ENCODE data around the gene SLC1A7.

- no peak for TF ChIP-seq POLR2A (IDR thresholded peaks at IDR 0.05; ENCODE audit: low read depth, low read length)
- TF ChIP-seq POLR2AphosphoS5 (IDR thresholded peaks at IDR 0.05; ENCODE audit: low read depth, low read length): no peak
- TF ChIP-seq TAF1 (IDR thresholded peaks at IDR 0.05; ENCODE audit: borderline replicate concordance, low read depth, low read length): no peak
These were observed 90.8 kb downstream of the SLC1A7 start for GRCh38 chr1:53051676-53052075.
